NCI-H82 (cell line): ENCODE measurements around the gene RECK.
"Not testable (repeated sequence)": the region's sequence is repeated elsewhere in the genome, so short reads cannot be mapped to it uniquely, and the experiment has no call there.

Experiments used
- DNase-seq: peaks from one replicate; lab custom pipeline; 2025; lab: John Stamatoyannopoulos, UW

RECK gene

DNA sequence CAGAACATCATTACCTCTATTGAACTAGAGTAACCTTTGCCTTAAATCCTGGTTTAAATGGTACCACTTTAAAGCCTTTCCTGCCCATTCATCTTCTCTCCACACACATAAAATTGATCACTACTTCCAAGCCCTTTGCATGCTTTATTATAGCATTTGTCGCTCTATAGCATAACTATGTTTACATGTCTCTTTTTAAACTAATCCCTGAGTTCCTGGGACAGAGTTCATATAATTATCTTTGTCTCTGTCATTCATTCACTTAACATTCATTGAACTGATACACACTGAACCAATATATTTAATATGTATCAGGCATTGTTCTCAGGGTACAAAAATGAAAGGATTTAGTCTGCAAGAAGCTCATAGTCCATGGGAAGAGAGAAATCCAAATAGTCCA is 37.3 kb downstream of the RECK start:
- no peak for DNase-seq

GRCh38 chr9:36074870-36075532 is 38.3 kb downstream of the RECK start:
- DNase-seq: no peak

DNA sequence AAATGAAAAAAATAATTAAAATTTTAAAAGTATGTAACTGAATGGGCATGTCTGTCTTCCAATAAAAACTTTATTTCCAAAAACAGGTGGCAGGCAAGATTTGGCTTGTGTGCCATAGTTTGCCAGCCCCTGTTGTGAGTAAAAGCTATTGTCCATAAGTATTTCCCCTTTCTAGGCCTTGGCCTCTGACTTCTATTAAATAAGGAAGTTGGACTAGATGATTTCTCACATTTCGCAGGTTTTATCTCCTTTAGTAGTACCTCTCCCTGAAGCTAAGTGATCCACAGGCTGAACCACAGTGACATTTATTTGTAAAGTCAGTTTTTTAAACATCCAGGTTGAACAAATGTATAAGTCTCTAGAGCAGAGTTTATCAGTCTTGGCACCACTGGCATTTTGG is 41.3 kb downstream of the RECK start:
- DNase-seq: no peak

- no peak for DNase-seq
These were observed 43.8 kb downstream of the RECK start for GRCh38 chr9:36080519-36080918.

DNA sequence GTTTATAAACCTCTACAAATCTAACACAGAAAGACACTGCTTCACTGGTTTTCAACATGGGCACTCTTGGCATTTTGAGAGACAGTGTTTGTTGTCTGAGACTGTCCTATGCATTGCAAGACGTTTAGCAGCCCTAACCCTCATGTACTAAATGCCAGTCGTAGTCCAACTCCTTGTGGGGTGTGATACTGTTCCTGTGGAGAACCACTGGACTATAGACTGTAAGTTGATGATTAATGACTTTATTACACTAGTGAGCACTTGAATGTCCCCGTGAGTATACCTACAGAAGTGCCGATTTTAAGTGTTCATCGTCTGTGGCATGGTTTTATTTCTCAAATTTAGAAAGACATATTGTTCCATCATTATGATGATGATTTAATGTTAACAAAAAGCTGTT is 46.2 kb downstream of the RECK start:
- no peak for DNase-seq

DNA sequence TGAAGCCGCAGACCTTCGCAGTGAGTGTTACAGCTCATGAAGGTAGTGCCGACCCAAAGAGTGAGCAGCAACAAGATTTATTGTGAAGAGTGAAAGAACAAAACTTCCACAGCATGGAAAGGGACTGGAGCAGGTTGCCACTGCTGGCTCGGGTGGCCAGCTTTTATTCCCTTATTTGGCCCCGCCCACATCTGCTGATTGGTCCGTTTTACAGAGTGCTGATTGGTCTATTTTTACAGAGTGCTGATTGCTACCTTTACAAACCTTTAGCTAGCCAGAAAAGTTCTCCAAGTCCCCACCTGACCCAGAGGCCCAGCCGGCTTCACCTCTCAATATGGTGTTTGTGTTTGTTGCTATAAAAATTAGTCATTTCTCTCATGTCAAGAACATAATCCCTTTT is 49.7 kb downstream of the RECK start:
- DNase-seq: no peak

- not testable (repeated sequence) for DNase-seq
These were observed 50.3 kb downstream of the RECK start for GRCh38 chr9:36087054-36087453.

GRCh38 chr9:36088020-36088419 is 51.3 kb downstream of the RECK start:
- DNase-seq: no peak

GRCh38 chr9:36091026-36091953 is 54.6 kb downstream of the RECK start:
- DNase-seq: no peak

GRCh38 chr9:36092014-36092413 is 55.3 kb downstream of the RECK start:
- no peak for DNase-seq

DNA sequence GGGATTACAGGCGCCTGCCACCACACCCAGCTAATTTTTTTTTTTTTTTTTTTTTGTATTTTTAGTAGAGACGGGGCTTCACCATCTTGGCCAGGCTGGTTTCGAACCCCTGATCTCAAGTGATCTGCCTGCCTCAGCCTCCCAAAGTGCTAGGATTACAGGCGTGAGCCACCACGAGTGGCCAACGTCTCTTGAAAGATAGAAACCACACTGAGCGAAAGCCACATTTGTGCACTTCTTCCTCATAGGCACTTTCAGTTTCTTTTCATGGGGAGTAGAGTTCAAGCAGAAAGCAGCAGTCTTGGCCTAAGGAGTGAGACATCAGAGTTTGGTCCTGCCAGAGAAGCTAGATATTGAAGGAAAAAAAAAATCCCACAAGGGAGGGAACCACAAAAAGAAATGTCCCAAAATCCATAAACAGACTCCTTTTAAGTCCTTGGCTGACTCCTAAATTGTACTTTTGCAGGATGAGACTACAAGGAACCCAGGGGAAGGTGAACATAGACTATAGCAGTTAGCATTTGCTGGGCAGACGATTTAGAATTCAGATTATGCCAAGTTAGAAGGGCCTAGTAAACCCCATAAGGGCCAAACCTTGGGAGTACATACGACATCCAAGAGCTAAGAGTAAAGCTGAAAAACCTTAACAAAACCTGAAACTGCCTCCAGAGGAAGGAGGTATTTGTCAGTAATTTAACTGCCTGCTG is 55.9 kb downstream of the RECK start:
- DNase-seq: no peak

- DNase-seq: no peak
These were observed 56.7 kb downstream of the RECK start for GRCh38 chr9:36093384-36093783.

- DNase-seq: no peak
These were observed 63.0 kb downstream of the RECK start for GRCh38 chr9:36099718-36100117.

GRCh38 chr9:36100532-36100931 is 63.8 kb downstream of the RECK start:
- no peak for DNase-seq

DNA sequence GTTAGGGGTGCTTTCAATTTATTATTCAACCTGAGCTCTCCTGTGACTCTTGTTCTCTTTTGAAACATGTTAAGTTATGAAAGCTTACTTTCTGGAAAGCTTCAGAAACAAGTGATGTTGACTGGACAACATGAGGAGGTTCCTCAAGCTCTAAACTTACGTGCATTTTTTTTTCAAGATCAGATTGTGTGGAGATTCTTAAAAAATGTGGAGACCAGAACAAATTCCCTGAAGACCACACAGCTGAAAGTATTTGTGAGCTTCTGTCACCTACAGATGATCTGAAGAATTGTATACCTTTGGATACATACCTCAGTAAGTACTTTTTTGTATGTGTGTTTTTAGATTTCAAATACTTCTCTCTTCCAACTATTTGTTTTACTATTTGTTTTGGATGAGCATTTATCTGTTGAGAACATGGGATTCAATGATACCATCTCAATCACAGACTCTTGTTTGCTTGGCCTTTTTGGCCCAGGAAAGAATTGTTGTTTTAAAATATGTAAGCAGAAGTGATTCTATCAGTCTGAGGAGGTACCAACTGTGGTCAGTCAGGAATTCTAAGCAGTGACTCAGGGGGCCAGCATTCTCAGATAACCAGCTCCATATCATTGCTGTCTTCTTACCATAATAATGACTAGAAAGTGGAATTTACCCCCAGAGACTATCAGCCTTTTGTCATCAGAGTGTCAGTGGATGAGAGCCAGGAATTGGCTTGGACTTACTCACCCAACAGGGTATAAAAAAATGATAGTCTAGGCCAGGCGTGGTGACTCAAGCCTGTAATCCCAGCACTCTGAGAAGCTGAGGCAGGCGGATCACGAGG is 65.4 kb downstream of the RECK start:
- DNase-seq: no peak

- DNase-seq: peak; percentile 82
These were observed 66.2 kb downstream of the RECK start for GRCh38 chr9:36102742-36103495.

- no peak for DNase-seq
These were observed 72.4 kb downstream of the RECK start for GRCh38 chr9:36109071-36109470.

DNA sequence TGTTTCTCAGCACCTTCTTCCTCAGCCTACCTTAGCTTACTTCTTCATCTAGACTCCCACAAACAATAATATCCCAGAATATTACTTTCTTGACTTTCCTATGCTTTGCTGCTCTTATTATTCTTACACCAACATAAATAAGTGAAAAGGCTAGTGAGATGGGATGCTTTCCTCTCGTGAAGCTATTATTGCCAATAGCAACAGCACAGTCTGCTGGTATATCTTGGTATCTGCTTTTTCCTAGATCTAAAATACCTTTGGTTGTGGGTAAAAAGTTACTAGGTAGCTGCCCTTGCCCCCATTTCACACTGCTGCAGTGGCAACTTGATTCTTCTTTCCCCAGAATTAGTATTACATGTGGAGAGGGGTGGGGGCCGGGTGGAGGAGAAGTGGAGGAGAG is 73.7 kb downstream of the RECK start:
- DNase-seq: no peak

- no peak for DNase-seq
These were observed 75.8 kb downstream of the RECK start for GRCh38 chr9:36112516-36112915.

GRCh38 chr9:36113999-36114398 is 77.3 kb downstream of the RECK start:
- no peak for DNase-seq

DNA sequence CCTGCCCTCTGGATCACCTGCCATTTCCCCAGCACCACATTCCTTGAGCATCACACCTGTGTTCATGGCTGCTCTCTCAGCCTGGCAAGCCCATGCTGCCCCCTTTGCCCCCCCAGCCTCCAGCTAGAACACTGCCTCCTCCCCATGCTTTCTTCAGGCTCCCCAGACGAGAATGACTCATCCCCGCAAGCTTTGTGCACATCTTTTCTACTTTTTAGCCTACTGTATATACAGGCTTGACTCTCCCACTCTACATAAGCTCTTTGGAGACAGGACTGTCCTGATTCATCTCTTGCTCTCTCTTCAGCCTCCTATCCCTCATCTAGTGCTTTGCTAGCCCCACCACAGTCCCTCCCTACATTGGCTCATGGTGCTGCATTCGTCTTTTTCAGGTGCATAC is 79.9 kb downstream of the RECK start:
- no peak for DNase-seq
